Tibial nerve (tissue), 3 donors: ENCODE results near the gene CDX1.

ENCODE experiments used
- POLR2A ChIP-seq, 2 donors: fragments of 450-650 bp; IDR thresholded peaks; one replicate each; pipeline ENCODE4 v1.6.1; 2017; ENCODE audit warnings: antibody characterized with exemption in 2 of 2, mild to moderate bottlenecking in 2 of 2, moderate library complexity in 2 of 2
- TF ChIP-seq, protein P1 (sequence below), 5 experiments: fragments of 200-600 bp in 3 of 5; fragments of 450-650 bp in 2 of 5; sonication (generic) in 3 of 5; IDR thresholded peaks; one replicate each; pipeline ENCODE4 v1.5.1; 2016 to 2019; ENCODE audit warnings: antibody characterized with exemption in 5 of 5, mild to moderate bottlenecking in 3 of 5, moderate library complexity in 2 of 5

DNA sequence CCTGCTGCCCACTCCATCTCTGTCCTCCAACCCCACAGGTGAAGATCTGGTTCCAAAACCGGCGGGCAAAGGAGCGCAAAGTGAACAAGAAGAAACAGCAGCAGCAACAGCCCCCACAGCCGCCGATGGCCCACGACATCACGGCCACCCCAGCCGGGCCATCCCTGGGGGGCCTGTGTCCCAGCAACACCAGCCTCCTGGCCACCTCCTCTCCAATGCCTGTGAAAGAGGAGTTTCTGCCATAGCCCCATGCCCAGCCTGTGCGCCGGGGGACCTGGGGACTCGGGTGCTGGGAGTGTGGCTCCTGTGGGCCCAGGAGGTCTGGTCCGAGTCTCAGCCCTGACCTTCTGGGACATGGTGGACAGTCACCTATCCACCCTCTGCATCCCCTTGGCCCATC is 16.9 kb downstream of the CDX1 start:
- TF ChIP-seq POLR2A (IDR thresholded peaks at IDR 0.05), result no peak
- TF ChIP-seq, protein P1, sequence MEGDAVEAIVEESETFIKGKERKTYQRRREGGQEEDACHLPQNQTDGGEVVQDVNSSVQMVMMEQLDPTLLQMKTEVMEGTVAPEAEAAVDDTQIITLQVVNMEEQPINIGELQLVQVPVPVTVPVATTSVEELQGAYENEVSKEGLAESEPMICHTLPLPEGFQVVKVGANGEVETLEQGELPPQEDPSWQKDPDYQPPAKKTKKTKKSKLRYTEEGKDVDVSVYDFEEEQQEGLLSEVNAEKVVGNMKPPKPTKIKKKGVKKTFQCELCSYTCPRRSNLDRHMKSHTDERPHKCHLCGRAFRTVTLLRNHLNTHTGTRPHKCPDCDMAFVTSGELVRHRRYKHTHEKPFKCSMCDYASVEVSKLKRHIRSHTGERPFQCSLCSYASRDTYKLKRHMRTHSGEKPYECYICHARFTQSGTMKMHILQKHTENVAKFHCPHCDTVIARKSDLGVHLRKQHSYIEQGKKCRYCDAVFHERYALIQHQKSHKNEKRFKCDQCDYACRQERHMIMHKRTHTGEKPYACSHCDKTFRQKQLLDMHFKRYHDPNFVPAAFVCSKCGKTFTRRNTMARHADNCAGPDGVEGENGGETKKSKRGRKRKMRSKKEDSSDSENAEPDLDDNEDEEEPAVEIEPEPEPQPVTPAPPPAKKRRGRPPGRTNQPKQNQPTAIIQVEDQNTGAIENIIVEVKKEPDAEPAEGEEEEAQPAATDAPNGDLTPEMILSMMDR (IDR thresholded peaks at IDR 0.05), result no peak
